ENCODE results near the gene CYBC1. TPM values are rescaled to one million over a fixed set of nuclear protein-coding genes. Genes with fewer than 3 reads are reported as not detected.

The CYBC1 gene
- total and polyA plus RNA-seq, 9 of the 15 experiments (the other 6 are each of a cell fraction or from before 2014, with no cell fraction given) = 1.3 to 71.8 (median 49.9) TPM

- TF ChIP-seq TBP (optimal IDR thresholded peaks at IDR 0.05; ENCODE audit: low read depth, low read length) (no peak), HDAC8 (tag; IDR thresholded peaks at IDR 0.05) (no peak), HNRNPL (IDR thresholded peaks at IDR 0.05; ENCODE audit: low read depth, low read length) (no peak), ILF3 (IDR thresholded peaks at IDR 0.05; ENCODE audit: borderline replicate concordance) (no peak), SAP30 (IDR thresholded peaks at IDR 0.05; ENCODE audit: borderline replicate concordance, insufficient read depth, low read depth, low read length, poor library complexity, severe bottlenecking) (peak; percentile 74), ELK1 (CRISPR knock-in tag; IDR thresholded peaks at IDR 0.05) (no peak), PKNOX1 (IDR thresholded peaks at IDR 0.05) (no peak), ZNF274 (IDR thresholded peaks at IDR 0.05; ENCODE audit: borderline replicate concordance, low read depth, low read length) (no peak), TCF7L2 (IDR thresholded peaks at IDR 0.05; ENCODE audit: low read depth, low read length) (no peak)
- TF ChIP-seq, protein P1, sequence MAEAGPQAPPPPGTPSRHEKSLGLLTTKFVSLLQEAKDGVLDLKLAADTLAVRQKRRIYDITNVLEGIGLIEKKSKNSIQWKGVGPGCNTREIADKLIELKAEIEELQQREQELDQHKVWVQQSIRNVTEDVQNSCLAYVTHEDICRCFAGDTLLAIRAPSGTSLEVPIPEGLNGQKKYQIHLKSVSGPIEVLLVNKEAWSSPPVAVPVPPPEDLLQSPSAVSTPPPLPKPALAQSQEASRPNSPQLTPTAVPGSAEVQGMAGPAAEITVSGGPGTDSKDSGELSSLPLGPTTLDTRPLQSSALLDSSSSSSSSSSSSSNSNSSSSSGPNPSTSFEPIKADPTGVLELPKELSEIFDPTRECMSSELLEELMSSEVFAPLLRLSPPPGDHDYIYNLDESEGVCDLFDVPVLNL (CRISPR knock-in tag; IDR thresholded peaks at IDR 0.05; ENCODE audit: low read depth) = no peak
These were observed 35.8 kb downstream of the CYBC1 start (continued) for GRCh38 chr17:82414548-82415281.

Measured in K562 (cell line).